Hematopoietic multipotent progenitor cell treated with erythropoietin and hydrocortisone succinate and interleukin-3 and kit ligand, for 4 days (in vitro differentiated cells): ENCODE measurements around the gene ADAMTS7.
A peak's percentile ranks its signal among the peaks of the same experiment; 100 is the strongest.
"Not testable (repeated sequence)": the region's sequence is repeated elsewhere in the genome, so short reads cannot be mapped to it uniquely, and the experiment has no call there.

Experiments used
- DNase-seq: peaks from one replicate; pipeline ENCODE4 v3.0.0-alpha.2; 2015

ADAMTS7 gene

GRCh38 chr15:78765154-78765860 is 46.0 kb downstream of the ADAMTS7 start:
- not testable (repeated sequence) for DNase-seq

GRCh38 chr15:78764340-78765153 is 46.7 kb downstream of the ADAMTS7 start:
- not testable (repeated sequence) for DNase-seq

- DNase-seq: no peak
These were observed 47.4 kb downstream of the ADAMTS7 start for GRCh38 chr15:78763796-78764241.

- DNase-seq: peak; percentile 46
These were observed 48.1 kb downstream of the ADAMTS7 start for GRCh38 chr15:78762985-78763795.

- not testable (repeated sequence) for DNase-seq
These were observed 48.8 kb downstream of the ADAMTS7 start for GRCh38 chr15:78762386-78762961.

- no peak for DNase-seq
These were observed 49.3 kb downstream of the ADAMTS7 start for GRCh38 chr15:78761891-78762385.

GRCh38 chr15:78761475-78761874 is 49.8 kb downstream of the ADAMTS7 start:
- DNase-seq: peak; percentile 67

- DNase-seq: no peak
These were observed 50.2 kb downstream of the ADAMTS7 start for GRCh38 chr15:78761020-78761419.

GRCh38 chr15:78760091-78760882 is 51.0 kb downstream of the ADAMTS7 start:
- peak; percentile 30 for DNase-seq

- not testable (repeated sequence) for DNase-seq
These were observed 51.8 kb downstream of the ADAMTS7 start for GRCh38 chr15:78759361-78759998.

GRCh38 chr15:78758486-78759200 is 52.6 kb downstream of the ADAMTS7 start:
- not testable (repeated sequence) for DNase-seq

GRCh38 chr15:78758084-78758483 is 53.2 kb downstream of the ADAMTS7 start:
- not testable (repeated sequence) for DNase-seq

- no peak for DNase-seq
These were observed 53.7 kb downstream of the ADAMTS7 start for GRCh38 chr15:78757636-78757905.

GRCh38 chr15:78756781-78757635 is 54.3 kb downstream of the ADAMTS7 start:
- DNase-seq: peak; percentile 30

- DNase-seq: peak; percentile 63
These were observed 55.2 kb downstream of the ADAMTS7 start for GRCh38 chr15:78755900-78756591.

- DNase-seq: not testable (repeated sequence)
These were observed 56.5 kb downstream of the ADAMTS7 start for GRCh38 chr15:78754637-78755280.

- not testable (repeated sequence) for DNase-seq
These were observed 57.3 kb downstream of the ADAMTS7 start for GRCh38 chr15:78753751-78754535.

- not testable (repeated sequence) for DNase-seq
These were observed 58.0 kb downstream of the ADAMTS7 start for GRCh38 chr15:78753359-78753659.
